A549 (cell line): ENCODE measurements around the gene GOLGA7B. TPM values are rescaled to one million over a fixed set of nuclear protein-coding genes. Genes with fewer than 3 reads are reported as not detected.

ENCODE experiments used
- ATAC-seq, 2 experiments: fragments of 200-7000 bp in 1 of 2; fragments of >200 bp in 1 of 2; cut with Nextera tagmentation in 1 of 2; cut with Tn5 transposase in 1 of 2; 3 replicates each; pipeline versions ENCODE4 v1.8.0 to v1.9.1; 2018 to 2020; ENCODE audit warnings: mild to moderate bottlenecking in 1 of 2, moderate library complexity in 1 of 2
- CTCF ChIA-PET: fragments of 300-600 bp; sonication (Branson Sonifier 250); formaldehyde crosslinking; extraction: SDS; loops from one replicate; lab custom pipeline; 2021; ENCODE audit warnings: antibody characterized with exemption, inconsistent platforms; lab: Yijun Ruan, JAX
- POLR2A ChIA-PET: fragments of 350-600 bp; formaldehyde crosslinking; extraction: SDS; loops from one replicate; lab custom pipeline; 2021; ENCODE audit warnings: antibody characterized with exemption, inconsistent platforms; lab: Yijun Ruan, JAX
- DNase-seq, 2 experiments: peaks; one replicate each; pipeline versions ENCODE4 v3.0.0 to v3.0.0-alpha.2; 2011 to 2016; ENCODE audit warnings: low read depth in 1 of 2, low spot score in 1 of 2
- FAIRE-seq: peaks from 2 replicates; lab custom pipeline; 2011; peaks lifted over from hg19 to GRCh38; lab: Jason Lieb, UNC
- H3K27ac ChIP-seq, 2 experiments: fragments of >200 bp; sonication (Bioruptor Twin); formaldehyde crosslinking; 3 replicates each; pipeline ENCODE4 v1.5.1; 2016 to 2017
- H3K4me1 ChIP-seq: fragments of >200 bp; sonication (Bioruptor Twin); formaldehyde crosslinking; 3 replicates; pipeline ENCODE4 v1.6.1; 2016
- H3K4me2 ChIP-seq: fragments of >200 bp; sonication (Bioruptor Twin); formaldehyde crosslinking; 3 replicates; pipeline ENCODE4 v1.6.1; 2016
- H3K4me3 ChIP-seq: fragments of >200 bp; sonication (Bioruptor Twin); formaldehyde crosslinking; 3 replicates; pipeline ENCODE4 v1.5.1; 2016
- H3K9me3 ChIP-seq: fragments of >200 bp; sonication (Bioruptor Twin); formaldehyde crosslinking; 3 replicates; pipeline ENCODE4 v1.6.1; 2016
- CBX2 ChIP-seq: fragments of 200-600 bp; sonication (generic); IDR thresholded peaks from 2 replicates; pipeline ENCODE4 v1.6.1; 2016; ENCODE audit warnings: low read depth, mild to moderate bottlenecking, borderline replicate concordance
- CBX8 ChIP-seq: fragments of 200-600 bp; sonication (generic); IDR thresholded peaks from 2 replicates; pipeline ENCODE4 v1.6.1; 2016
- CEBPB ChIP-seq, 2 experiments: fragments of >200 bp in 1 of 2; sonication (Bioruptor Twin) in 1 of 2; formaldehyde crosslinking in 1 of 2; IDR thresholded peaks; 2 replicates each; pipeline ENCODE4 v1.6.1; 2012 to 2016
- CHD2 ChIP-seq: fragments of 150-350 bp; IDR thresholded peaks from 2 replicates; pipeline ENCODE4 v1.6.1; 2014; ENCODE audit warnings: low read length; ENCODE audit not compliant: partially characterized antibody
- EP300 ChIP-seq, 2 experiments: fragments of >200 bp; sonication (Bioruptor Twin); formaldehyde crosslinking; IDR thresholded peaks; 2 replicates in 1 of 2; 3 replicates in 1 of 2; pipeline ENCODE4 v1.6.1; 2016 to 2017
- ESRRA ChIP-seq: fragments of 150-350 bp; IDR thresholded peaks from 2 replicates; pipeline ENCODE4 v1.6.1; 2014; ENCODE audit warnings: mild to moderate bottlenecking, low read length, borderline replicate concordance
- FOXS1 ChIP-seq: fragments of 250-450 bp; sonication (Bioruptor Pico); IDR thresholded peaks from 2 replicates; pipeline ENCODE4 v1.5.0; 2020; ENCODE audit warnings: mild to moderate bottlenecking, moderate library complexity
- GATA3 ChIP-seq: IDR thresholded peaks from 2 replicates; pipeline ENCODE4 v1.6.1; 2012; ENCODE audit warnings: borderline replicate concordance
- JUNB ChIP-seq: fragments of >200 bp; sonication (Bioruptor Twin); formaldehyde crosslinking; IDR thresholded peaks from 2 replicates; pipeline ENCODE4 v1.6.1; 2016
- MAZ ChIP-seq: fragments of 150-350 bp; IDR thresholded peaks from 2 replicates; pipeline ENCODE4 v1.6.1; 2014; ENCODE audit warnings: antibody characterized with exemption, low read depth, low read length, borderline replicate concordance
- POLR2A ChIP-seq: IDR thresholded peaks from 2 replicates; pipeline ENCODE4 v1.6.1; 2012; ENCODE audit warnings: mild to moderate bottlenecking, low read length
- POLR2AphosphoS2 ChIP-seq: conservative IDR thresholded peaks from 2 replicates; pipeline ENCODE4 v1.6.1; 2012; ENCODE audit warnings: low read length, improper control_type of control experiment, inconsistent platforms
- RFX5 ChIP-seq: fragments of 450-650 bp; IDR thresholded peaks from 2 replicates; pipeline ENCODE4 v1.7.1; 2014; ENCODE audit warnings: antibody characterized with exemption, mild to moderate bottlenecking, moderate library complexity
- TFCP2L1 ChIP-seq: fragments of 250-450 bp; sonication (Bioruptor Pico); IDR thresholded peaks from 2 replicates; pipeline ENCODE4 v1.5.0; 2021; ENCODE audit warnings: mild to moderate bottlenecking
- ZFP36 ChIP-seq: fragments of 450-650 bp; IDR thresholded peaks from 2 replicates; pipeline ENCODE4 v1.6.1; 2014; ENCODE audit warnings: borderline replicate concordance; ENCODE audit not compliant: partially characterized antibody
- ZNF302 ChIP-seq: fragments of 250-450 bp; sonication (Bioruptor Pico); IDR thresholded peaks from 2 replicates; pipeline ENCODE4 v1.9.0; 2021; ENCODE audit warnings: inconsistent platforms, mild to moderate bottlenecking, moderate library complexity
- ZSCAN20 ChIP-seq: fragments of 250-450 bp; sonication (Bioruptor Pico); IDR thresholded peaks from 2 replicates; pipeline ENCODE4 v1.8.0; 2022; ENCODE audit warnings: mild to moderate bottlenecking, moderate library complexity
- WGBS: methylation state at CpG from one replicate; pipeline ENCODE4 v1.1.6; 2017; ENCODE audit errors: missing lambda C conversion rate; 5-methylcytosine and 5-hydroxymethylcytosine counted together
- polyA plus RNA-seq, 4 experiments: library from polyadenylated mRNA; depleted of rRNA in 3 of 4; stranded (reverse); fragments of >200 nt; fragmentation: RNase III in 1 of 4; extraction: RNeasy Plus Mini Kit Qiagen cat#74134 plus additional on column Dnase treatment in 1 of 4; gene quantifications; 2 replicates in 3 of 4; 3 replicates in 1 of 4; pipeline ENCODE4 v1.2.3, GENCODE V29; 2011 to 2017
- TF ChIP-seq, protein P1 (sequence below): fragments of 200-600 bp; sonication (generic); IDR thresholded peaks from 2 replicates; pipeline ENCODE4 v1.6.1; 2016; ENCODE audit warnings: antibody characterized with exemption, mild to moderate bottlenecking, moderate library complexity
- TF ChIP-seq, protein P2 (sequence below): fragments of 450-650 bp; IDR thresholded peaks from 2 replicates; pipeline ENCODE4 v1.6.1; 2014; ENCODE audit warnings: antibody characterized with exemption
- TF ChIP-seq, protein P3 (sequence below): fragments of >200 bp; sonication (Bioruptor Twin); formaldehyde crosslinking; IDR thresholded peaks from 3 replicates; pipeline ENCODE4 v1.5.1; 2016

GOLGA7B gene
- polyA plus RNA-seq, 2 of the 4 experiments (the other 2 are of a cell fraction) = 0.62 to 1.5 TPM

DNA sequence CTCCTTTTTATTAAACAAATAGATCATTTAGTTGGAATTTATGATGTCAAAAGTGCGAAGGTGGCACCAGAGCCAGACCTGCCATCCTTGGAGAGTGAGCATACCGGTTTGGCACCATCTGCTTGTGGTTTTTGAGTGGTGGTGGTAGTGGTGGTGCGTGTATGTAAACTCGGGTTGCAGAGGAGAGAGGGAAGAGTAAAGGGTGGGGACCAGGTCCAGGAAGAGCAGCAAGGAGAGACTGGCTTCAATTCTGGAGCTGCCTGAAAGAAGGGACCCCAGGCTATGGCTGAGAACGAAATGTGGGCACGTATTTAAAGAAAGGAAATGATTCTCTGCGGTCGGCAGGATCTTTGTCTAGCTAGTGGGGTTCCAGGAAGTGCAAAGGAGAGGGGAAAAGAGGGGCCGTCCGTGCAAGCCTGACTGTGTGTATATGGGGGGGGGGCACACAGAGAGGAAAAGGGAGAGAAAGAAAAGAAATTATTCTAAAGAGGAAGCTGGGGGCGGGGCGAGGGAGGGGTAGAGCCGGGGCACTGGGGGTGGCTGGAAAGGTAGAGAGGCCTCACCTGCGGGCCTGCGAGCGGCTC lies 448 bp upstream of the GOLGA7B start:
- peak; percentile 42 to 56 for ATAC-seq
- WGBS = 10% methylated on average over 13 of the region's 16 CpGs
- ChIA-PET CTCF (interaction anchor here (1.0 to 7.8 kb wide), 6 partner anchors 14 to 57 kb away, joined by 3 to 62 read pairs (median 4); no protein-coding TSS in a partner anchor), POLR2A (interaction anchor here (0.7 to 1.2 kb wide), 4 partner anchors 9 to 42 kb away, joined by 3 to 5 read pairs (median 3); no protein-coding TSS in a partner anchor)
- Histone ChIP-seq H3K4me1 (peaks cover 6% of the 10 kb centered on the region; the same call in 2 of the 3 replicates), H3K27ac (peak overlapping the region; percentile 76 to 83), H3K4me2 (peak overlapping the region; percentile 98), H3K4me3 (peak overlapping the region; percentile 84), H3K9me3 (no peaks in the 10 kb centered on the region)
- TF ChIP-seq TFCP2L1 (CRISPR knock-in tag) (no peak), ESRRA (no peak), CHD2 (no peak), MAZ (no peak), POLR2A (no peak), ZSCAN20 (no peak), CEBPB (IDR thresholded peaks at IDR 0.05) (no peak), POLR2AphosphoS2 (no peak), FOXS1 (CRISPR knock-in tag) (no peak), EP300 (IDR thresholded peaks at IDR 0.05) (no peak), CBX8 (no peak), ZFP36 (no peak), GATA3 (no peak), JUNB (no peak), CBX2 (no peak), ZNF302 (CRISPR knock-in tag) (no peak), RFX5 (no peak)
- TF ChIP-seq, protein P1, sequence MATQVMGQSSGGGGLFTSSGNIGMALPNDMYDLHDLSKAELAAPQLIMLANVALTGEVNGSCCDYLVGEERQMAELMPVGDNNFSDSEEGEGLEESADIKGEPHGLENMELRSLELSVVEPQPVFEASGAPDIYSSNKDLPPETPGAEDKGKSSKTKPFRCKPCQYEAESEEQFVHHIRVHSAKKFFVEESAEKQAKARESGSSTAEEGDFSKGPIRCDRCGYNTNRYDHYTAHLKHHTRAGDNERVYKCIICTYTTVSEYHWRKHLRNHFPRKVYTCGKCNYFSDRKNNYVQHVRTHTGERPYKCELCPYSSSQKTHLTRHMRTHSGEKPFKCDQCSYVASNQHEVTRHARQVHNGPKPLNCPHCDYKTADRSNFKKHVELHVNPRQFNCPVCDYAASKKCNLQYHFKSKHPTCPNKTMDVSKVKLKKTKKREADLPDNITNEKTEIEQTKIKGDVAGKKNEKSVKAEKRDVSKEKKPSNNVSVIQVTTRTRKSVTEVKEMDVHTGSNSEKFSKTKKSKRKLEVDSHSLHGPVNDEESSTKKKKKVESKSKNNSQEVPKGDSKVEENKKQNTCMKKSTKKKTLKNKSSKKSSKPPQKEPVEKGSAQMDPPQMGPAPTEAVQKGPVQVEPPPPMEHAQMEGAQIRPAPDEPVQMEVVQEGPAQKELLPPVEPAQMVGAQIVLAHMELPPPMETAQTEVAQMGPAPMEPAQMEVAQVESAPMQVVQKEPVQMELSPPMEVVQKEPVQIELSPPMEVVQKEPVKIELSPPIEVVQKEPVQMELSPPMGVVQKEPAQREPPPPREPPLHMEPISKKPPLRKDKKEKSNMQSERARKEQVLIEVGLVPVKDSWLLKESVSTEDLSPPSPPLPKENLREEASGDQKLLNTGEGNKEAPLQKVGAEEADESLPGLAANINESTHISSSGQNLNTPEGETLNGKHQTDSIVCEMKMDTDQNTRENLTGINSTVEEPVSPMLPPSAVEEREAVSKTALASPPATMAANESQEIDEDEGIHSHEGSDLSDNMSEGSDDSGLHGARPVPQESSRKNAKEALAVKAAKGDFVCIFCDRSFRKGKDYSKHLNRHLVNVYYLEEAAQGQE = no peak
- TF ChIP-seq, protein P2, sequence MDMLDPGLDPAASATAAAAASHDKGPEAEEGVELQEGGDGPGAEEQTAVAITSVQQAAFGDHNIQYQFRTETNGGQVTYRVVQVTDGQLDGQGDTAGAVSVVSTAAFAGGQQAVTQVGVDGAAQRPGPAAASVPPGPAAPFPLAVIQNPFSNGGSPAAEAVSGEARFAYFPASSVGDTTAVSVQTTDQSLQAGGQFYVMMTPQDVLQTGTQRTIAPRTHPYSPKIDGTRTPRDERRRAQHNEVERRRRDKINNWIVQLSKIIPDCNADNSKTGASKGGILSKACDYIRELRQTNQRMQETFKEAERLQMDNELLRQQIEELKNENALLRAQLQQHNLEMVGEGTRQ = no peak
- TF ChIP-seq, protein P3, sequence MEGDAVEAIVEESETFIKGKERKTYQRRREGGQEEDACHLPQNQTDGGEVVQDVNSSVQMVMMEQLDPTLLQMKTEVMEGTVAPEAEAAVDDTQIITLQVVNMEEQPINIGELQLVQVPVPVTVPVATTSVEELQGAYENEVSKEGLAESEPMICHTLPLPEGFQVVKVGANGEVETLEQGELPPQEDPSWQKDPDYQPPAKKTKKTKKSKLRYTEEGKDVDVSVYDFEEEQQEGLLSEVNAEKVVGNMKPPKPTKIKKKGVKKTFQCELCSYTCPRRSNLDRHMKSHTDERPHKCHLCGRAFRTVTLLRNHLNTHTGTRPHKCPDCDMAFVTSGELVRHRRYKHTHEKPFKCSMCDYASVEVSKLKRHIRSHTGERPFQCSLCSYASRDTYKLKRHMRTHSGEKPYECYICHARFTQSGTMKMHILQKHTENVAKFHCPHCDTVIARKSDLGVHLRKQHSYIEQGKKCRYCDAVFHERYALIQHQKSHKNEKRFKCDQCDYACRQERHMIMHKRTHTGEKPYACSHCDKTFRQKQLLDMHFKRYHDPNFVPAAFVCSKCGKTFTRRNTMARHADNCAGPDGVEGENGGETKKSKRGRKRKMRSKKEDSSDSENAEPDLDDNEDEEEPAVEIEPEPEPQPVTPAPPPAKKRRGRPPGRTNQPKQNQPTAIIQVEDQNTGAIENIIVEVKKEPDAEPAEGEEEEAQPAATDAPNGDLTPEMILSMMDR = no peak
- DNase-seq = no peak
- FAIRE-seq = no peak

DNA sequence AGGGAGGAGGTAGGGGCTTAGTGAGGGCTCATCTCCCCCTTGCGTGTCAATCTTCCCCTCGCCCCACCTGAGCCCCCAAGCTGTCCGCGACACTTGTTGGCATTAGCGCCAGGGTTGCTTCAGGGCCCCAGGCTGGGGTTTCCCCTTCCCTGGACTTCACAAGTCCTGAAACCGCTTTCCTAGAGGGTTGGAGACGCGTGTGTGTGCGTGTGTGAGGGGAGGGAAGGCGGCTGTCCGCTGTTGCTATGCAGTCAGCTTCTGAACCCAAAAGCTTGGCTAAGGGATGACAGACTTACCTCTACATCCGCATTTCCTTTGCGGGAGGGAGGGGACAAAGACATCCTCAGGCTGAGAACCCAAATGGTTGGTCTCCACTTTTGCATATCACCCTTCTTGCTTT lies 803 bp downstream of the GOLGA7B start:
- peak overlapping the region in 1 of 2 experiments; percentile 83; a peak in 1 of 6 replicates for H3K27ac ChIP-seq
- no peaks in the 10 kb centered on the region for H3K9me3 ChIP-seq
- no peak for DNase-seq
- POLR2A ChIA-PET = interaction anchor here (1.0 kb wide), 1 partner anchor 19 kb away, joined by 3 read pairs; no protein-coding TSS in a partner anchor
- peak overlapping the region; percentile 98 for H3K4me2 ChIP-seq
- 66% methylated on average over 13 of the region's 13 CpGs for WGBS
- TF ChIP-seq CBX8 = no peak
- TF ChIP-seq, protein P1 = peak; percentile 44; the same call in 1 of the 2 replicates
- TF ChIP-seq, all 56 proteins: peak for 1
- FAIRE-seq (no peak), ATAC-seq (no peak)
- CTCF ChIA-PET = interaction anchor here (0.7 to 7.8 kb wide), 7 partner anchors 9 to 193 kb away, joined by 3 to 62 read pairs (median 3); no protein-coding TSS in a partner anchor
- peaks cover 6% of the 10 kb centered on the region; the same call in 2 of the 3 replicates for H3K4me1 ChIP-seq
- peak overlapping the region; percentile 84 for H3K4me3 ChIP-seq
